IMR-90 (cell line): Measurements from ENCODE around the gene HSD17B14.

Experiments used
- BHLHE40 ChIP-seq: fragments of 150-350 bp; IDR thresholded peaks from 2 replicates; pipeline ENCODE4 v1.6.1; 2016; ENCODE audit warnings: mild to moderate bottlenecking, low read depth, low read length
- CEBPB ChIP-seq: IDR thresholded peaks from 2 replicates; pipeline ENCODE4 v1.6.1; 2012; ENCODE audit warnings: low read depth, low read length, improper control_type of control experiment
- MAZ ChIP-seq: IDR thresholded peaks from 2 replicates; pipeline ENCODE4 v1.6.1; 2012; ENCODE audit warnings: low read depth, mild to moderate bottlenecking, low read length, improper control_type of control experiment, moderate library complexity, borderline replicate concordance
- MXI1 ChIP-seq: IDR thresholded peaks from 2 replicates; pipeline ENCODE4 v1.6.1; 2012; ENCODE audit warnings: low read depth, mild to moderate bottlenecking, low read length, moderate library complexity, borderline replicate concordance
- POLR2A ChIP-seq: IDR thresholded peaks from 2 replicates; pipeline ENCODE4 v1.6.1; 2012; ENCODE audit warnings: mild to moderate bottlenecking, low read depth, low read length
- RCOR1 ChIP-seq: IDR thresholded peaks from 2 replicates; pipeline ENCODE4 v1.6.1; 2012; ENCODE audit warnings: mild to moderate bottlenecking, low read length, improper control_type of control experiment; ENCODE audit not compliant: insufficient replicate concordance
- USF2 ChIP-seq: fragments of 150-350 bp; IDR thresholded peaks from 2 replicates; pipeline ENCODE4 v1.6.1; 2017; ENCODE audit warnings: mild to moderate bottlenecking, antibody characterized with exemption, low read length, low read depth
- TF ChIP-seq, protein P1 (sequence below): conservative IDR thresholded peaks from 2 replicates; pipeline ENCODE4 v1.5.1; 2012; ENCODE audit warnings: mild to moderate bottlenecking, low read depth, low read length, improper control_type of control experiment

DNA sequence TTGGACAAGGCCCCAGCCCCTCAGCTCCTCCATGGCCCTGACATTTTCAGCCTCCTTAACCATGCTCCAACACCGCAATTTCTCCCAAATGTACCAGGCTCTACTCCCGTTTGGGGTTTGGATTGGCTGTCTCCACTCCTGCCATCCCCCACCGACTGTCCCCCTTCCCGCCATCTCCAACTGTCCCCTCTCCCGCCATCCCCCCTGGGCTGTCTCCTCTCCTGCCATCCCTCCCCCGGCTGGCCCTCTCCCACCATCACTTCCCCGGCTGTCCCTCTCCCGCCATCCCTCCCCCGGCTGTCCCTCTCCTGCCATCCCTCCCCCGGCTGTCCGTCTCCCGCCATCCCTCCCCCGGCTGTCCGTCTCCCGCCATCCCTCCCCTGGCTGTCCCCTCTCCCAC lies 30.8 kb downstream of the HSD17B14 start:
- TF ChIP-seq, protein P1, sequence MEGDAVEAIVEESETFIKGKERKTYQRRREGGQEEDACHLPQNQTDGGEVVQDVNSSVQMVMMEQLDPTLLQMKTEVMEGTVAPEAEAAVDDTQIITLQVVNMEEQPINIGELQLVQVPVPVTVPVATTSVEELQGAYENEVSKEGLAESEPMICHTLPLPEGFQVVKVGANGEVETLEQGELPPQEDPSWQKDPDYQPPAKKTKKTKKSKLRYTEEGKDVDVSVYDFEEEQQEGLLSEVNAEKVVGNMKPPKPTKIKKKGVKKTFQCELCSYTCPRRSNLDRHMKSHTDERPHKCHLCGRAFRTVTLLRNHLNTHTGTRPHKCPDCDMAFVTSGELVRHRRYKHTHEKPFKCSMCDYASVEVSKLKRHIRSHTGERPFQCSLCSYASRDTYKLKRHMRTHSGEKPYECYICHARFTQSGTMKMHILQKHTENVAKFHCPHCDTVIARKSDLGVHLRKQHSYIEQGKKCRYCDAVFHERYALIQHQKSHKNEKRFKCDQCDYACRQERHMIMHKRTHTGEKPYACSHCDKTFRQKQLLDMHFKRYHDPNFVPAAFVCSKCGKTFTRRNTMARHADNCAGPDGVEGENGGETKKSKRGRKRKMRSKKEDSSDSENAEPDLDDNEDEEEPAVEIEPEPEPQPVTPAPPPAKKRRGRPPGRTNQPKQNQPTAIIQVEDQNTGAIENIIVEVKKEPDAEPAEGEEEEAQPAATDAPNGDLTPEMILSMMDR = no peak
- no peak for TF ChIP-seq POLR2A
- TF ChIP-seq MXI1 = no peak
- no peak for TF ChIP-seq CEBPB
- no peak for TF ChIP-seq RCOR1
- TF ChIP-seq USF2 = no peak
- TF ChIP-seq BHLHE40 = no peak
- no peak for TF ChIP-seq MAZ
